ENCODE results near the gene MNS1. TPM values are rescaled to one million over a fixed set of nuclear protein-coding genes. Genes with fewer than 3 reads are reported as not detected.
"Not testable (repeated sequence)": the region's sequence is repeated elsewhere in the genome, so short reads cannot be mapped to it uniquely, and the experiment has no call there.

MNS1 gene
- total RNA-seq, 4 donors from 2014 or later = 0.93 to 2.0 (median 1.3) TPM

DNA sequence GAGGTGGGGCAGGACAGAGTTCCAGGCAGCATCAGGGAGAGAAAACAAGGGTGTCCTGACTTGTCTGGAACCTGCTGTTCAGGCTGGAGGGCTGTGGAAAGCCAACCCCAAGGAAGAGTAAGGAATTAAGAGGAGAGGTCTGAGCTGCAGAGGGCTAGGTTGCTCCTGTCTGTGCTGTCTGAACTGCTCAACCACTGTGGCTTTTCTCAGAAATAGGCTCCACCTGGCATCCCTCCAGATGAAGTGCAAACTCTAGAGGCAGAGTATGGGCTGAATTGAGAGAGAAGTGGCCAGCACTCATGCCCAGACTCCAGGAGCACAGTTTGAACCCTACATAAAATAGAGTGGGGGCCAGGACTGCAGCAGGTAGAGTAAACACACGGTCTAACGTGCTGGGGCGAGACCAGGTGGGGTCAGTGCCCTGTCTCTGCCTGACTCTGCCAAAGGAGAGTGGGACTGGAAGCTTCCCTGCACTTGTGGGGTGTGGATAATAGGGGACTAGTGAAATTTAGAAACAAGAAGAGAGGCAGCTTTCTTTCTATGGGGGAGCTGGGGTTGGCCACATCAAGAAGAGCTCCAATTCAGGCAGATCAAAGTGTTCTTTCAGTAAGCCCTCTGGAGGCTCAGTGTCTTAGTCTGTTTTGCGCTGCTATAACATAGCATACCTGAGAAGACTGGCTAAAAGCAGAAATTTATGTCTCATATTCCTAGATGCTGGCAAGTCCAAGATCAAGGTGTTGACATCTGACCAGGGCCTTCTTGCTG lies 28.0 kb upstream of the MNS1 start:
- ATAC-seq = no peak
- WGBS, 2 donors (ENCODE audit: low coverage in 1 of 2) = 93% methylated on average over 3 of the region's 4 CpGs; no CpG with 5 or more reads in 1 of the 2 donors
- Histone ChIP-seq H3K27ac (no peak overlapping the region), H3K9me3 (no peaks in the 10 kb centered on the region), H3K36me3 (no peaks in the 10 kb centered on the region), H3K4me3 (no peak overlapping the region), H3K27me3 (no peaks in the 10 kb centered on the region), H3K4me1 (peaks cover 0 to 8% (median 0%) of the 10 kb centered on the region in 3 donors)
- TF ChIP-seq, protein P1, sequence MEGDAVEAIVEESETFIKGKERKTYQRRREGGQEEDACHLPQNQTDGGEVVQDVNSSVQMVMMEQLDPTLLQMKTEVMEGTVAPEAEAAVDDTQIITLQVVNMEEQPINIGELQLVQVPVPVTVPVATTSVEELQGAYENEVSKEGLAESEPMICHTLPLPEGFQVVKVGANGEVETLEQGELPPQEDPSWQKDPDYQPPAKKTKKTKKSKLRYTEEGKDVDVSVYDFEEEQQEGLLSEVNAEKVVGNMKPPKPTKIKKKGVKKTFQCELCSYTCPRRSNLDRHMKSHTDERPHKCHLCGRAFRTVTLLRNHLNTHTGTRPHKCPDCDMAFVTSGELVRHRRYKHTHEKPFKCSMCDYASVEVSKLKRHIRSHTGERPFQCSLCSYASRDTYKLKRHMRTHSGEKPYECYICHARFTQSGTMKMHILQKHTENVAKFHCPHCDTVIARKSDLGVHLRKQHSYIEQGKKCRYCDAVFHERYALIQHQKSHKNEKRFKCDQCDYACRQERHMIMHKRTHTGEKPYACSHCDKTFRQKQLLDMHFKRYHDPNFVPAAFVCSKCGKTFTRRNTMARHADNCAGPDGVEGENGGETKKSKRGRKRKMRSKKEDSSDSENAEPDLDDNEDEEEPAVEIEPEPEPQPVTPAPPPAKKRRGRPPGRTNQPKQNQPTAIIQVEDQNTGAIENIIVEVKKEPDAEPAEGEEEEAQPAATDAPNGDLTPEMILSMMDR (IDR thresholded peaks at IDR 0.05) = no peak
- no peak for TF ChIP-seq EP300 (IDR thresholded peaks at IDR 0.05)
- no peak for TF ChIP-seq POLR2AphosphoS5 (IDR thresholded peaks at IDR 0.05)
- no peak for TF ChIP-seq POLR2A (IDR thresholded peaks at IDR 0.05)

DNA sequence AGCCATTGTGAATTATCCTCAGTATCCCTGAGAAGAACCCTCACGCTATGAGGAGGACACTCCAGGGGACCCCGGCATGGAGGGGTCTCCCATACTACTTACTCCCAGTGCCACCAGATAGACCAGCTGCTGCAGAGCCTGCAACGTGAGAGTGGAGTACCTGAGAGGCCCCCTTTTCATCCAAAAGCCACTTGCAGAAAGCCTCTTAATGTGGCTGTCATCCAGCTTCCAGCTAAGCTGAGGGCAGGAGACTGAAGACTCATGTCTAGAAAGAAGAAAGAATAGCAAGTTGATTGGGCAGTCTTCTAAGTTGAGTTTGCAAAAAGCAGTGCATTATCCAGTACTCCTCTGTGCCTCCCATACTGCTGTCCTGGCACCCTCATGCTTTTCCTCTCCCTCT lies 27.3 kb upstream of the MNS1 start:
- H3K4me3 ChIP-seq = no peak overlapping the region
- H3K4me1 ChIP-seq = peaks cover 0 to 8% (median 0%) of the 10 kb centered on the region in 3 donors
- TF ChIP-seq POLR2A (IDR thresholded peaks at IDR 0.05) = no peak
- H3K36me3 ChIP-seq = no peaks in the 10 kb centered on the region
- no peak overlapping the region for H3K27ac ChIP-seq
- ATAC-seq = no peak
- H3K9me3 ChIP-seq = no peaks in the 10 kb centered on the region
- no peaks in the 10 kb centered on the region for H3K27me3 ChIP-seq
- WGBS, 2 donors (ENCODE audit: low coverage in 1 of 2) = 73% methylated on average over 2 of the region's 3 CpGs; no CpG with 5 or more reads in 1 of the 2 donors

GRCh38 chr15:56491110-56491722 lies 26.3 kb upstream of the MNS1 start:
- no peak overlapping the region for H3K27ac ChIP-seq
- 37 to 100% methylated on average over 1 to 5 of the region's 5 CpGs for WGBS, 2 donors (ENCODE audit: low coverage in 1 of 2)

DNA sequence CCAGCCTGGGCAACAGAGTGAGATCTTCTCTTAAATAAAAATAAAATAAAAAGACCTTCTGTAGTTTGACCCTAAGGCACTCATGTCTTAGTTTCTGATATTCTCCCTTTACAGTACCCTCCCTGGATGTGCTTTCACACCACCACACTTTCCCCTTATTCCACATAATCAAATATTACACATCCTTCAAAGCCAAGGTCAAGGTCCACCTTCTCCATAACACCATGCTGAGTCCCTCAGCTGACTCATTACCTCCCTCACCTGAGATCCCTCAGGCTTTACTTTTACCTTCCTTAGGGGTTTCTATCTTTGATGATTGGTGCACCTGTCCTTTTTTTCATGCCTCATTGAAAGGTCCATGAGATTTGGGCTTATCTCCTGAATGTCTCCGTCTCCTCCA lies 25.5 kb upstream of the MNS1 start:
- Histone ChIP-seq H3K27me3 (no peaks in the 10 kb centered on the region), H3K4me1 (no peaks in the 10 kb centered on the region), H3K27ac (no peak overlapping the region), H3K4me3 (no peak overlapping the region), H3K36me3 (no peaks in the 10 kb centered on the region), H3K9me3 (no peaks in the 10 kb centered on the region)
- TF ChIP-seq POLR2AphosphoS5 (IDR thresholded peaks at IDR 0.05) (no peak), EP300 (IDR thresholded peaks at IDR 0.05) (no peak), POLR2A (IDR thresholded peaks at IDR 0.05) (no peak)
- TF ChIP-seq, protein P1 (IDR thresholded peaks at IDR 0.05) = no peak
- ATAC-seq = no peak
- WGBS, 2 donors (ENCODE audit: low coverage in 1 of 2) = 100% methylated on average over 1 of the region's 1 CpG

More at GRCh38 chr15:56491110-56491722, 26.3 kb upstream of the MNS1 start:
- H3K27me3 ChIP-seq = no peaks in the 10 kb centered on the region
- no peaks in the 10 kb centered on the region for H3K9me3 ChIP-seq
- no peak overlapping the region for H3K4me3 ChIP-seq
- H3K4me1 ChIP-seq = no peaks in the 10 kb centered on the region
- no peaks in the 10 kb centered on the region for H3K36me3 ChIP-seq
- TF ChIP-seq EP300 (IDR thresholded peaks at IDR 0.05) (no peak), POLR2AphosphoS5 (IDR thresholded peaks at IDR 0.05) (no peak)
- TF ChIP-seq, protein P1 (IDR thresholded peaks at IDR 0.05) = peak; percentile 62 to 83 (median 76)
- ATAC-seq = peak; percentile 69

- WGBS, 2 donors (ENCODE audit: low coverage in 1 of 2) = 80 to 95% methylated on average over 2 of the region's 2 CpGs
- not testable (repeated sequence) for H3K36me3 ChIP-seq, H3K9me3 ChIP-seq, H3K4me3 ChIP-seq, H3K4me1 ChIP-seq, ATAC-seq, H3K27ac ChIP-seq, H3K27me3 ChIP-seq
These were observed 21.3 kb upstream of the MNS1 start for GRCh38 chr15:56486206-56486605.

- not testable (repeated sequence) for H3K36me3 ChIP-seq, H3K27me3 ChIP-seq, ATAC-seq, H3K4me3 ChIP-seq, H3K4me1 ChIP-seq, H3K27ac ChIP-seq, H3K9me3 ChIP-seq
- WGBS, 2 donors (ENCODE audit: low coverage in 1 of 2) = 85 to 100% methylated on average over 1 of the region's 3 CpGs
These were observed 20.5 kb upstream of the MNS1 start for GRCh38 chr15:56485426-56485825.

All from gastroesophageal sphincter (tissue), 4 donors.